GM13976 (cell line): Measurements from ENCODE around the gene SLC8A1.

Experiments used
- DNase-seq: peaks from one replicate; pipeline ENCODE4 v3.0.0; 2012; ENCODE audit warnings: low spot score
- in situ Hi-C: fragments of 300-500 bp; cut with MboI; formaldehyde crosslinking; loops from one replicate; pipeline ENCODE4 v1.12.0; 2022; ENCODE audit warnings: low sequenced_read_pairs, mixed read lengths, inconsistent platforms; ENCODE audit not compliant: unreplicated experiment
- TF ChIP-seq, protein P1 (sequence below): IDR thresholded peaks from 2 replicates; pipeline ENCODE4 v1.5.1; 2012; ENCODE audit warnings: borderline replicate concordance, mild to moderate bottlenecking; ENCODE audit not compliant: insufficient read depth; ENCODE audit errors: extremely low read depth, missing control alignments, control extremely low read depth

The SLC8A1 gene

GRCh38 chr2:40251137-40251536, 200.8 kb downstream of the SLC8A1 start:
- TF ChIP-seq, protein P1, sequence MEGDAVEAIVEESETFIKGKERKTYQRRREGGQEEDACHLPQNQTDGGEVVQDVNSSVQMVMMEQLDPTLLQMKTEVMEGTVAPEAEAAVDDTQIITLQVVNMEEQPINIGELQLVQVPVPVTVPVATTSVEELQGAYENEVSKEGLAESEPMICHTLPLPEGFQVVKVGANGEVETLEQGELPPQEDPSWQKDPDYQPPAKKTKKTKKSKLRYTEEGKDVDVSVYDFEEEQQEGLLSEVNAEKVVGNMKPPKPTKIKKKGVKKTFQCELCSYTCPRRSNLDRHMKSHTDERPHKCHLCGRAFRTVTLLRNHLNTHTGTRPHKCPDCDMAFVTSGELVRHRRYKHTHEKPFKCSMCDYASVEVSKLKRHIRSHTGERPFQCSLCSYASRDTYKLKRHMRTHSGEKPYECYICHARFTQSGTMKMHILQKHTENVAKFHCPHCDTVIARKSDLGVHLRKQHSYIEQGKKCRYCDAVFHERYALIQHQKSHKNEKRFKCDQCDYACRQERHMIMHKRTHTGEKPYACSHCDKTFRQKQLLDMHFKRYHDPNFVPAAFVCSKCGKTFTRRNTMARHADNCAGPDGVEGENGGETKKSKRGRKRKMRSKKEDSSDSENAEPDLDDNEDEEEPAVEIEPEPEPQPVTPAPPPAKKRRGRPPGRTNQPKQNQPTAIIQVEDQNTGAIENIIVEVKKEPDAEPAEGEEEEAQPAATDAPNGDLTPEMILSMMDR = no peak
- in situ Hi-C loops = no loop called here
- DNase-seq = no peak

- TF ChIP-seq, protein P1 = no peak
- in situ Hi-C loops = no loop called here
- no peak for DNase-seq
Observed at GRCh38 chr2:40249577-40249976, 202.3 kb downstream of the SLC8A1 start.

- TF ChIP-seq, protein P1 = no peak
- in situ Hi-C loops = no loop called here
- DNase-seq = no peak
Observed at GRCh38 chr2:40248294-40248693, 203.6 kb downstream of the SLC8A1 start.

- TF ChIP-seq, protein P1 = peak; percentile 53
- in situ Hi-C loops = no loop called here
- DNase-seq = peak; percentile 30
Observed at GRCh38 chr2:40244675-40245074, 207.2 kb downstream of the SLC8A1 start.

GRCh38 chr2:40244251-40244650, 207.6 kb downstream of the SLC8A1 start:
- DNase-seq = no peak
- in situ Hi-C loops = no loop called here
- TF ChIP-seq, protein P1 = no peak

DNA sequence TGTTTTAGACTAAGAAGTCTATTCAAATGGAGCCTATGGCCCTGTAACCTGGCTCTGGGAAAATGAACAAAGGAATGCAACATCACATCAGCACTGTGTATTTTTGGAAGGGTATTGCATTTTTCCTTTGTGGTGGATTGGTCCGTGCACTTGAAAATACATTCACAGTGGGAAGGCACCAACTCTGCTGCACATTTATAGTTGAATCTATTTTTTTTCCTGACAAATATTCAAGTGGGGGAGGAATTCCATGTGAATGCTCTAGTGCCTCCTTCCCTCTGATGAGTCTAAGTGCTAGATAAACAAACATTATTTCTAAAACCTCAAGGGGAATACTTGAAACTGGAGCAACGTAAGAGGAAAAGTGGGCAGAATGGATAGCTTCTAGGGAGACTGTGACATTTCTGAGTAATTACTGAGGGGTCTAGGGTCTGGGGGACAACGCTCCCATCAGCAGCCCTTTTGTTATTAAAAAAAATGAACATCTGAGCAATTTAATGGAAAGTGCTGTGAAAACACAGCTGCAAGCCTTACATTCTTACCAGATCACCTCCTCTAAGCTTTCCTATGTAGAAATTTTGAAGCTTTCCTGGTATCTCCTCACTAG, 208.2 kb downstream of the SLC8A1 start:
- in situ Hi-C loops = no loop called here
- no peak for DNase-seq
- TF ChIP-seq, protein P1 = no peak
